Stimulated activated CD4-positive, alpha-beta T cell treated with anti-CD3 and anti-CD28 coated beads, Interleukin-1b, Interleukin-23, amount 100 ng/mL, for 24 hours (primary cell): Measurements from ENCODE around the gene SMARCC1.

ENCODE experiments used
- DNase-seq, 4 experiments: peaks; one replicate each; pipeline ENCODE4 v3.0.0-alpha.2; 2020; ENCODE audit warnings: low read depth in 4 of 4, low spot score in 1 of 4

The SMARCC1 gene

GRCh38 chr3:47705391-47705790 is 76.3 kb downstream of the SMARCC1 start:
- no peak for DNase-seq

GRCh38 chr3:47704237-47704612 is 77.5 kb downstream of the SMARCC1 start:
- DNase-seq = no peak

- DNase-seq = no peak
Observed at GRCh38 chr3:47701388-47701787, 80.3 kb downstream of the SMARCC1 start.

GRCh38 chr3:47692158-47692557 is 89.5 kb downstream of the SMARCC1 start:
- no peak for DNase-seq

GRCh38 chr3:47688488-47688887 is 93.2 kb downstream of the SMARCC1 start:
- no peak for DNase-seq

- no peak for DNase-seq
Observed at GRCh38 chr3:47685037-47685436, 96.7 kb downstream of the SMARCC1 start.

GRCh38 chr3:47681016-47681415 is 100.7 kb downstream of the SMARCC1 start:
- DNase-seq = no peak

- DNase-seq = no peak
Observed at GRCh38 chr3:47678446-47679338, 103.0 kb downstream of the SMARCC1 start.

- no peak for DNase-seq
Observed at GRCh38 chr3:47669026-47669749, 112.5 kb downstream of the SMARCC1 start.

- no peak for DNase-seq
Observed at GRCh38 chr3:47666118-47666517, 115.6 kb downstream of the SMARCC1 start.

- DNase-seq = no peak
Observed at GRCh38 chr3:47664519-47664918, 117.2 kb downstream of the SMARCC1 start.

GRCh38 chr3:47663630-47664240 is 118.0 kb downstream of the SMARCC1 start:
- no peak for DNase-seq

- DNase-seq = no peak
Observed at GRCh38 chr3:47661121-47661752, 120.5 kb downstream of the SMARCC1 start.

GRCh38 chr3:47658444-47658843 is 123.2 kb downstream of the SMARCC1 start:
- no peak for DNase-seq

GRCh38 chr3:47652142-47652541 is 129.6 kb downstream of the SMARCC1 start:
- DNase-seq = no peak

- DNase-seq = no peak
Observed at GRCh38 chr3:47650294-47650693, 131.4 kb downstream of the SMARCC1 start.

GRCh38 chr3:47647550-47647949 is 134.1 kb downstream of the SMARCC1 start:
- no peak for DNase-seq

GRCh38 chr3:47646362-47646761 is 135.3 kb downstream of the SMARCC1 start:
- DNase-seq = no peak

GRCh38 chr3:47645551-47645950 is 136.1 kb downstream of the SMARCC1 start:
- no peak for DNase-seq

GRCh38 chr3:47643092-47643491 is 138.6 kb downstream of the SMARCC1 start:
- DNase-seq = no peak

GRCh38 chr3:47641739-47642138 is 140.0 kb downstream of the SMARCC1 start:
- DNase-seq = no peak
